DLD1 (cell line): Measurements from ENCODE around the gene FRYL.
"Not testable (repeated sequence)": the region's sequence is repeated elsewhere in the genome, so short reads cannot be mapped to it uniquely, and the experiment has no call there.

Source experiments
- in situ Hi-C: cut with HindIII; loops from 2 replicates; pipeline ENCODE4 v1.10.0; 2017; ENCODE audit warnings: low sequenced_read_pairs

The FRYL gene

GRCh38 chr4:48748949-48749596 is 31.0 kb downstream of the FRYL start:
- in situ Hi-C loops, result no loop called here

- in situ Hi-C loops, result no loop called here
Observed at GRCh38 chr4:48746608-48747362, 33.3 kb downstream of the FRYL start.

- in situ Hi-C loops, result not testable (repeated sequence)
Observed at GRCh38 chr4:48745223-48745622, 34.9 kb downstream of the FRYL start.

GRCh38 chr4:48742412-48742811 is 37.7 kb downstream of the FRYL start:
- in situ Hi-C loops, result no loop called here

GRCh38 chr4:48739560-48740019 is 40.5 kb downstream of the FRYL start:
- in situ Hi-C loops, result no loop called here

- in situ Hi-C loops, result no loop called here
Observed at GRCh38 chr4:48738856-48739255, 41.2 kb downstream of the FRYL start.

- in situ Hi-C loops, result not testable (repeated sequence)
Observed at GRCh38 chr4:48728906-48729496, 51.1 kb downstream of the FRYL start.

GRCh38 chr4:48727666-48728459 is 52.2 kb downstream of the FRYL start:
- in situ Hi-C loops, result no loop called here

- in situ Hi-C loops, result no loop called here
Observed at GRCh38 chr4:48725414-48725813, 54.7 kb downstream of the FRYL start.

- in situ Hi-C loops, result no loop called here
Observed at GRCh38 chr4:48722509-48723446, 57.3 kb downstream of the FRYL start.

GRCh38 chr4:48720459-48720858 is 59.6 kb downstream of the FRYL start:
- in situ Hi-C loops, result no loop called here

GRCh38 chr4:48718818-48719465 is 61.1 kb downstream of the FRYL start:
- in situ Hi-C loops, result no loop called here

- in situ Hi-C loops, result not testable (repeated sequence)
Observed at GRCh38 chr4:48716285-48716684, 63.8 kb downstream of the FRYL start.

GRCh38 chr4:48710446-48711209 is 69.5 kb downstream of the FRYL start:
- in situ Hi-C loops, result no loop called here

GRCh38 chr4:48709901-48710300 is 70.2 kb downstream of the FRYL start:
- in situ Hi-C loops, result no loop called here

- in situ Hi-C loops, result no loop called here
Observed at GRCh38 chr4:48708610-48709009, 71.5 kb downstream of the FRYL start.

GRCh38 chr4:48706736-48707135 is 73.3 kb downstream of the FRYL start:
- in situ Hi-C loops, result no loop called here

- in situ Hi-C loops, result no loop called here
Observed at GRCh38 chr4:48705609-48706008, 74.5 kb downstream of the FRYL start.
